Activated T-cell treated with anti-CD3 and anti-CD28 coated beads, Interleukin-2, amount 50 U/mL, for 48 hours (primary cell): ENCODE measurements around the gene MATN1.
"Not testable (repeated sequence)": the region's sequence is repeated elsewhere in the genome, so short reads cannot be mapped to it uniquely, and the experiment has no call there.

Experiments
- DNase-seq, 2 experiments: peaks; one replicate each; pipeline ENCODE4 v3.0.0-alpha.2; 2020

Gene MATN1

GRCh38 chr1:30693822-30694221 lies 29.6 kb downstream of the MATN1 start:
- DNase-seq, result no peak

GRCh38 chr1:30693366-30693765 lies 30.0 kb downstream of the MATN1 start:
- no peak for DNase-seq

GRCh38 chr1:30692948-30693301 lies 30.5 kb downstream of the MATN1 start:
- no peak for DNase-seq

DNA sequence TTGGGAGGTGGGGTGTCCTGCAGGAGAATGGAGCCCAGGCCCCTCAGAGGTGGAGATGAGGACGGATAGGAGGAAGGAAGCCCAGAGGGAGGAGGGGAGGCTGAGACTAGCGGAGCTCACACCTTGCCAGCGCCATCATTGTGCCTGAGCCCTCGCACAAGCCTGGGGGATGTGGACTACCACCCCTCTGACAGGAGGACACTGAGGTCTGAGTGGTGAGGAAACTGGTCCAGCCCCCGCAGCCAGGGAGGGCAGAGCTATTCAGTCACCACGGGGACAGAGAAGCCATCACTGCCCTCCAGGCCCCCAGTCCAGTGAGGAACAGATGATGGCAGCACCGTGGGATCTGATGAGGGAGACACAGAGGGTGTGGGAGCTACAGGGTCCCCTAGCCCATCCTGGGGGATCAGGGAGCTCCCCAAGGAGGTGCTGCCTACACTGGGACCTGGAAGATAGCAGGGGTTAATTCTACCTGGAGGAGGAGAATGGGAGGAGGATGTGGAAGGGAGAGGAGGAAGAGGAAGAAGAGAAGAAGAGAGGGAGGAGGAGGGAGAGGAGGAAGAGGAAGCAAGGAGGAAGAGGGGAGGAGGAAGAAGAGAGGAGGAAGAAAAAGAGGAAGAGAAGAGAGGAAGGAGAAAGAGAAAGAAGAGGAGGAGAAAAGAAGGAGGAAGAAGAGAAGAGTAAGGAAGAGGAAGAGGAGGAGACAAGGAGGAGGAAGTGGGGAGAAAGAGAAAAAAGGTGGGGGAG lies 31.0 kb downstream of the MATN1 start:
- DNase-seq, result no peak

GRCh38 chr1:30691480-30691879 lies 31.9 kb downstream of the MATN1 start:
- DNase-seq, result no peak

DNA sequence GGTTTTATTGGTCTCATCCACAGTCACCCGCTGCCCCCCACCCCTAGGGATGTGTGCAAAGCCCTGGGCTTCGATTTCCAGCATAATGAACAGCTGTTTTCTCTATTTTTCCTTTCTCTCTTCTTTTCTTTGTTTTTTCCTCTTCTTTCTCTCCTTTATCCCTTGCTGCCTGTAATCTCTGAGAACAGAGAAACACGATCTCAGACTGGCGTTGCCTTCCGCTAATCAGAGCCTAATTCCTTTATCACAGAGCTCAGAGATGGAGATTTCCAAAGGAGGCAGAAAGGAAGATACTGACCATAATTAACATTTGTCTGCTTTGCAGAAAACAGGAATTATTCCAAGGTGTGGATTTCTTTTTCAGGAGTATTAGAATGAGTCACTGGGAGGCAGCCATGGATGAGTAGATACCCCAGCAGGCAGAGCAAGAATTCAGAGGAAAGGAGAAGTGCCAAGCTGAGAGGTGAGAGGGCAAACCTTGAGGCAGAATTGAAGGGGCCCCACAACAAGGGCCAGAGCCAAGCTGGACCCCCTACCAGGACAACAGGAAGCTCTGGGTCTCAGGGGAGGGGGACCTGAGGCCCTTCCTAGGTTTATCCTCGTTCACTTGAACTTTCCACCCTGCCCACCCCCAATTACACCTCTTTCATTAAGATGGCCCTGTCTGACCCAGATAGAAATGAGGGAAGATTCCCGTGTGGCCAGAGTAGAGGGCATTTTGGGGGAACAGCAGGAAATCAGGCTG lies 33.3 kb downstream of the MATN1 start:
- DNase-seq, result no peak

GRCh38 chr1:30688920-30689794 lies 34.2 kb downstream of the MATN1 start:
- no peak for DNase-seq

DNA sequence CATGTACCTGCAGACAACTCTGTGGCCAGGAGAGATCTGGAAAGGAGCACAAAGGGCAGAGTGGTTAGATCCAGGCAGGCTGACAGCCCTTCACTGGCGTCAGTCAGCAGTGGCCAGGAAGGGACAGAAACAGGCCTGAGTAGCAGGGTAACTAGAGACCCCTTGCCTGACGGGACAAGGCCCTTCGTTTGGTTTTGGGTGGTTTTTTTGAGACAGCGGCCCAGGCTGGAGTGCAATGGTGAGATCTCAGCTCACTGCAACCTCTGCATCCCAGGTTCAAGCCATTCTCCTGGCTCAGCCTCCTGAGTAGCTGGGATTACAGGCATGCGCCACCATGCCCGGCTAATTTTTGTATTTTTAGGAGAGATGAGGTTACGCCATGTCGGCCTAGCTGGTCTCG lies 34.9 kb downstream of the MATN1 start:
- DNase-seq, result not testable (repeated sequence)

DNA sequence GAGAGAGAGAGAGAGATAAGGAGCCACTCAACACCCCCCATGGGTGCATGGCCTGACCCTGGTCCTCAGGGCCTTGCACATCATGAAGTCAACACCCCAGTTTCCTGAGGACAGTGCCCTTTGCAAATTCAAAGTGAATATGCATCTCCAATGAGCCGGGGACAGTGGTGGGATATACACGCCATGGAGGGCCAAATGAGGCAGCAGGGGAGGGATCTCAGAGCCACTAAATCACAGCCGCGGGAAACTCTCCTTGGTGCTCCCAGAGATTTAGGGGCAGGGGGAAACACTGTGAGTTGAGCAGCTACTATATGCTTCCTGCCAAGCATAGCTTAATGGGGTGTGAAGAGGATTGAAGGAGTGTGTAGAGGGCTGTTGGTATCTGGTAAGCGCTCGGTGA lies 35.5 kb downstream of the MATN1 start:
- no peak for DNase-seq

DNA sequence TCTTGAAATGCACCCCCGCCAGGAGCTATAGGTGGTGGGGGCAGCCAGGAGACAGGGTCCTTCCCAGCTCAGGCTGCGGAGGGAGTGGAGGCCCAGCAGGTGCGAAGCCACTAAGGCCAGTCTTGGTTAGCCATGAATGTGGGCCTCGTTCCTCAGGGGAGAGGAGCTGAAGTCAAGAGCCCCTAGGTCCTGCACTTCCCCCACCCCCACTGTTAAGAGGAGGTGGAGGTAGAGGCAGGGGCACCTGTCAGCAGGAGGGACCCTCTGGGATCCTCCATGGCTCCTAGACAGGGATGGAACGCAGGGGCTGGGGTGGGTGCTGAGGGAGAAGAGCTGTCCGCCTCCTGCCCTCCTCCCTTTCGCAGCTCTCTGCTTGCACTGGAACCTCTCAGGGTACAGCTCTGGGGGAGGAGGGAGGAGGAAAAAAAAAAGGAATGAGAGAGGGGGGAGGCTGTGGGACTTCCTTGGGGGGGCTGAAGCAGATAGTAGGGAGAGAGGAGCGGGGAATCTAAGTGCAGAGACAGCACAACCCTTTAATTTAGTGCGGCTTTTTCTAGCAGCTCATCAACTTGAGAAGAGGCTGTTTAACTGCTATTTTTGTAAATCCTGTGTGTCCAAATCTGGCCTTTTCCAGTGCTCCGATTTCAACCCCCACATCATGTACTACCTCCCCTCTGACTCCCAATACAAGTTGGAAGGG lies 37.0 kb downstream of the MATN1 start:
- DNase-seq, result no peak

GRCh38 chr1:30685796-30686165 lies 37.6 kb downstream of the MATN1 start:
- DNase-seq, result no peak

GRCh38 chr1:30684881-30685795 lies 38.2 kb downstream of the MATN1 start:
- DNase-seq, result peak in 1 of 2 experiments; percentile 31

GRCh38 chr1:30684259-30684658 lies 39.1 kb downstream of the MATN1 start:
- no peak for DNase-seq

GRCh38 chr1:30683699-30684098 lies 39.7 kb downstream of the MATN1 start:
- no peak for DNase-seq

DNA sequence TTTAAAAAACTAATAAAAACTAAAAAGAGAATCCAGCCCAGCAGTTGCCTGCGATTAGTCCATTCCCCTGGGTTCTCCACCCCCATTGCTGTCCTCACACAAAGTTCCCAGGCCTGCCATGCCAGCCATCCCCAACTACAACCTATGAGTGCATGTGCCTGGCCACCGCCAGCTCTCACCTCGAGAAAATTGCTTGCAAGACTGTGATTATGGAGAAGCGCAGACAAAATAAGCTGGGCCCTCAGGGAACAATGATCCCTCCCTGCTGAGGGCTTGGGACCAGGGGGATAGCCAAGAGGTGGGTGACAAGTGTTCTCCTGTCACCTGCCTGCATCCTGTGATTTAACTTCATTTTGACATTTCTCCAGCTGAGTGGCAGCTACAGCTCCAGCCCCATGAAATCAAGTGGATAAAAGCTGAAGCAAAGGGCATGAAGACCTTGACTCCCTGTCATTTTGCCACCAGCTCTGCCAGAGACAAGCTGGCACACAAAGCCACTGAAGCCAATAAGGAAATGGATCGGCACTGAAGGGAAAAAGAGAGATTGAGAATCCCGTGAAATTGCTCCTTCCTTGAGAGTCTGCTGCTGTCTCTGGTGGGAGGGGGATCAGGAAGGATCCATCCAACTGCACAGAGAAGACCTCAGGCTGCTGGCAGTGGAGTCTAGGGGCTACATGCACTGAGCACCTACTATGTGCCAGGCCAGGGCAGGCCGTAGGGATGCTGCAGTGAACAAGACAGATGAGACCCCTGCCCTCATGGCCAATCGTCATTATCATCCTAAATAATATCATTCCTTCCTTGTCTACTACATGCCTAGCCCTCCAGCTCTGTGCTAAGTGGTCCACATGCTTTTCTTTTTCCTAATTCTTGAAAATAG lies 40.7 kb downstream of the MATN1 start:
- no peak for DNase-seq

DNA sequence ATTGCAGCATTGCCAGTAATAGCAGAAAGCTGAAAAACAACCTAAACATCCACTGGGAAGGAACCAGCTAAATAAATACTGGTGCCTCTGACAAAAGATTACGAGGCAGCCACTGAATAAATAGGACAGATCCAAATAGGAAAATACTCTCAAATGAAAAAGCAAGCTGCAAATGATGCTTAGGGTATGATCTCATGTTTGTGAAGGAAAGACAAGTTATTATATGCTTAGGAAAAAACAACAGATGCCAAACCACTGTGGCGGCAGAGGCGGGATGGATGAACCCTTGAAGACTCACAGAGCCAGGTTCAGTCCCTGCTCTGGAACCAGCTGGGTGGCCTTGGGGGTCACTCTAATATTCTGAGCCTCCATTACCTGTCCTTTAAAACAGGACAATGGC lies 41.6 kb downstream of the MATN1 start:
- DNase-seq, result no peak

- no peak for DNase-seq
Measured at GRCh38 chr1:30680879-30681278, 42.5 kb downstream of the MATN1 start.

DNA sequence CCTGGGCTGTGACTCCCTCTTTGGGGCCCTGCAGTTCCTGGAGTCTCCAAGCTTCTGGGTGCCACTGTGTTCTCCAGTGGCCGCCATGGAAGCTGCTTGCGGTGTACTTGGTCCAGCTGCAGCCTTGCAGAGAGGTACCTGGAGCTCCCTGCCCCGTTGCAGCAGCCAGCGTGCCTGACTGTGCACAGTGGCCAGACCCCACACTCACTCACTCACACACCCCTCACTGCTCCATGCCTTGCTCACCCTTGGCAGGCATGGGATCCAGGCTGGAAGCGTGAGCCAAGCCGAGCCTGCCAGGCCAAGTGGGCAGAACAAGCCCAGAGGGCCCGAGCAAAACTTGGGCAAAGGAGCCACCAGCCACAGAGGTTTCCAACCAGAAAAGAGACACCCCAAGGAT lies 43.0 kb downstream of the MATN1 start:
- DNase-seq, result no peak

- no peak for DNase-seq
Measured at GRCh38 chr1:30679976-30680305, 43.4 kb downstream of the MATN1 start.

DNA sequence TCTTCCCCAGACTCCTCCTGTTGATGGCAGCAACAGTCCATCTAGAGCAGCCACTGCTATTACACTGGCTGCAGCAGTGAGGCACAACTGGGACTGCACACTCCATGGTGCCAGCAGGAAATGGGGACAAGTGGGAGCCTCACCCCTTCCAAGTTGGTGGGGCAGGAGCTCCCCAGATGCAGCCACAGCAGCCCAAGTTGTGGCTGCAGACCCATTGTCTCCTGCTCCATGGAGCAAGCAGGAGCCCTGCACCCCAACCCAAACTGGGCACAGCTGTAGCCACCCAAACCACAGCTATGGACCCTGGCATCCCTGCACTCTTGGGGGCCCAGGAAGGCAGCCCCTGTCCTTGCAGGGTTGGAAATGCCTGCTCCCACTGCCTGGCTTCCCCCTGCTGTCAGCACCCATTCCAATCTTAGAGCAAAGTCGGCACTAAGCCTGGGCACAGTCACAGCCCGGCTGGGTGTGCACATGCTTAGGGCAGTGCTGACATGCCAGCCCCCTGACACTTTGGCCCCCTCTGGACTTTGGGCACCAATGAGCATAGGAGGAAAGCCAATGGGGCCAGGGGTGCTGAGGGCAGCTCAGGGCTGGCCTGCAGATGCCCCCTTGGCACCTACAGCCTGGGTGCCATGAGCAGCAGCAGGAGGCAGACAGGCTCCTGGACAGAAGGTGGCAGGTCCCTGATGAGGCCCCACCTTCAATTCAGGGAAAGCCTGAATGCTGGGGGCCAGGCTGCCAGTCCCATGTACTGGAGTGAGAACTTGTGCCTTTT lies 44.0 kb downstream of the MATN1 start:
- no peak for DNase-seq
